Measurements from ENCODE around the gene KLK12.

The KLK12 gene

DNA sequence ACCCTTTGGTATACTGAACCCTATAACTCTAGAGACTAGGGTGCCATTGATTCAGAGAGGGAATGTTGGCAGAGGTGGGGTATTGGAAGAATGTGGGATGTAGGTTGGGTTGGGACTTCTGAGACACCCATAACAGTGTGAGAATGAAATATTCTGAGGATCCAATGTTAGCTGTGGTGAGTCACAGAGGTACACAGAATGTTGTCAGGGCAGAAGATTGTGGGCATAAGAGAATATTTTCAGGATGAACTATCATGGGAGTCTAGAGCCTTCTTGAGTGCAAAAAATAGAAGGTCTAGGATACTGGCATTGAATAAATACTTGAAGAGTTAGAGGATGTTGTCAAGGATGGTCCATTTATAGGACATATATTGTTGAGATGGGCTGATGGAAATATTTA, 21.1 kb upstream of the KLK12 start:
- FAIRE-seq (no peak), DNase-seq (ENCODE audit: insufficient read length, low spot score) (no peak)

DNA sequence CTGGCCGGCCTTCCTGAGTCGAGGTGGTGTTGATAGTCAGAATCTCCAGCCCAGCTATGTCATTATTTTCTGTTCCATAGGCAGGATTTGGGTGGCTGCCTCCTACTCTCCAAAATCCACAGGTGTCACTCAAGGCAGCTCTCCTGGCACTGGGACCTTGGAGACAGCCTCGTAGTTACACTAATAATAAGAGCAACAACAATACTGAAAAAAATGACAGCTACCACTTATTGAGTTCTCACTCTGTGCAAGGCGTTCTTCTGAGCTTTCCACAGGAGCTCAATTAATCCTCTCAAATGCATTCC, 12.2 kb upstream of the KLK12 start:
- FAIRE-seq = no peak
- DNase-seq (ENCODE audit: insufficient read length, low spot score) = no peak

DNA sequence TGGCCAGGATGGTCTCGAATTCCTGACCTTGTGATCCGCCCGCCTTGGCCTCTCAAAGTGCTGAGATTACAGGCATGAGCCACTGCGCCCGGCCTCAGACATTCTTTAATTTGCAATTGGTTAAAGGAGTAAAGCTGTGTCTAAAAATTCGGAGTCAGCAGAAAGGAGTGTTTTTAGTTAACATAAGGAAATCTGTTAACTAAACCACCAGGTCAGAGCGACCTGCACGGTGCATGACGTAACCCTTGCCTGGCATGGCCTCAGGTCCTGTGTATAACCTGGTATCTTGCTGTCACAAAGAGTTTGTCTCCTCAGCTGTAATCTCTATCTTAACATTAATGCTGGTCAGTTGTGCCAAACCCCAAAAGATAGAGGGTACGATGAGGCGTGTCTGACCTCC, 9.5 kb upstream of the KLK12 start:
- no peak for DNase-seq (ENCODE audit: insufficient read length, low spot score)
- FAIRE-seq = no peak

DNA sequence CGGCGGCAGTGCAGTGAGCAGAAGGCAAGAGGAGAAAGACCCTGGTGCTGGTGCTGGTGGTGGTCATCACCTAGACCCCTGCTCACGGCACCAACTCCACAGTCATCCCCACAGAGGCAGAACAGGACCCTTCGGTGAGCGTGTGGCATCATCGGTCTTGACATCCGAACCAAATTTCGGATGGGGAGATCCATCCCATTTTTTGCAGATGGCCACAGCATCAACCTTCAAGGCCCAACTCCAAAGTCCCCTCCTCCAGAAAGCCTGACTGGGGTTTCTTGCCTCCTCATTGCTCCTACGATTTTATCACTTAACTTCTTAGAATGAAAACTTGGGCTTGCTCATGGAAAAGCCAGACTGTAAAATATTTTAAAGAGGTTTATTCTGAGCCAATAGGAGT, 8.7 kb upstream of the KLK12 start:
- FAIRE-seq = no peak
- no peak for DNase-seq (ENCODE audit: insufficient read length, low spot score)

DNA sequence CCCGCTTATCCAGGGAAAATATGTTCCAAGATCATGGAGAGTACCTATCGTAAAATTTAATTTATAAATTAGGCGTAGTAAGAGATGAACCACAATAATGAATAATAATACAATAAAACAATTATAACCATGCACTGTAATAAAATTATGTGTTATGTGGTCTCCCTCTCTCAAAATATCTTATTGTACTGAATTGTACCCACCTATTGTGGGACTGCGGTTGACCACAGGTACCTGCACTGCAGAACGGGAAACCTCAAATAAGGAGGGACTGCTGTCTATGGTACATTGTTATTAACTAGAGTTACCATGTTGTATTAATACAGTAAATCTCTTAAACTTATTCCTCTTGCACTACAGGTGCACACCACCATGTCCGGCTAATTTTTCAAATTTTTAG, 5.3 kb upstream of the KLK12 start:
- no peak for FAIRE-seq

DNA sequence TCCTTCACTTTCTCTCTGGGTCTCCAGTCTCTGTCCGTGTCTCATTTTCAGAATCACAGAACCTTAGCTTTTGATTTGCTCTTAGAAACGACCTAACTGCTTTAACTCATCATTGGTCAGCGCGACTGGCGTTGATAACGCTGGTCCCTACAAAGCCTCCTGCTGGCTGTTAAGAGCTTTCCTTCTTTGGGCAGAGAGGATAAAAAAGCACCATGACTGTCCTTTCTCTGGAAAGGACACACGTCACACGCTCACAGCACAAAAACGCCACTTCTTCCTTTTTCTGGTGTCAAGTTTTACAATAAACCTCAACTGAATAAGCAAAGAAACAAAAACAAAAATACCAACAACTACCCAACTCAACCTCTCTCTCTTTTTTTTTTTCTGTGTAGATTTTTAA, 1.7 kb upstream of the KLK12 start:
- DNase-seq (ENCODE audit: insufficient read length, low spot score) (no peak), FAIRE-seq (no peak)

More for the DNA sequence above, 5.3 kb upstream of the KLK12 start:
- no peak for DNase-seq (ENCODE audit: insufficient read length, low spot score)

DNA sequence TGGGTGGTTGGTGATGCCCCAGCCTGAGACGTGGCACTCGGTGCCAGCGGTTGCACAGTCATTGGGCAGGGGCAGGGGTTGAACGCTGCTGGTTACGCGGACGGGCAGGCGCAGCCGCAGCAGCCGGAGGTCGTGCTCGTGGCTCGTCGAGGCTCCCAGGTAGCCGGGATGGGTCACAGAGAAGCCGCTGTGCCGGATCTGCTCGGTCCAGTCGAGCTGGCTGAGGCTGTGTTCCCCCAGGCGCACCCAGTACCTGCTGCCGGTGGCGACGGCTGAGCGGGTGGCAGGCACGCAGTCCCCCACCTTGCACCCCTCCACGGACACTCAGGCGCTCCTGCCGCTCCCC, 2.9 kb downstream of the KLK12 start:
- no peak for FAIRE-seq

DNA sequence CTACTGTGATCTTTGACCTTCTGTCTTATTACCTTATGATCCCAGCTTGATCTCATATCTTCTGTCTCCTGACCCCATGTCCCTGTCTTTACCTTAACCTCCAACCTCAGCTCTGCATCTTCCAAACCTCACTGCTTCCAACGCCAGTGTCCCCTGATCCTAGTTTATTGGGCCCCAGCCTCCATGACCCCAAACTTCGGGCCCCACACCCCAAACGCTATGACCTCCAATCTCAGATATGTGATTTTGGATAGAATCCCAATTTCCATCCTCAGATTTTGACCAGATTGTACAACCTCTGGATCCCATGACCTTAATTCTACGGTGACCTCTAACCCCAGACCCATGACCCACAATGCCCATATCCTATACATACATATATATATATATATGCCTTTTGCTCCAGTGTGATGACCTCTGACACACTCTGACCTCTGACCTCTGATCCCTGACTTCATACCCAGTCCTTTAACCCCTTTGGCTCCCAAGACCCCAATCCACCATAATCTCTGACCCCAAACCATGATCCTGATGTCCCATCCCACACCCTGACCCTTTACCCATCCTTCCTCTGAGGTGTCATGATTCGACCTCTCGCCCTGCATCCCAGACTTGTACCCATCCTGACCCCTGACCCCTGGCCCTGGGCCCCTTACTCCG, 3.5 kb downstream of the KLK12 start:
- DNase-seq (ENCODE audit: insufficient read length, low spot score) = no peak

More for the DNA sequence above, 2.9 kb downstream of the KLK12 start:
- no peak for DNase-seq (ENCODE audit: insufficient read length, low spot score)

DNA sequence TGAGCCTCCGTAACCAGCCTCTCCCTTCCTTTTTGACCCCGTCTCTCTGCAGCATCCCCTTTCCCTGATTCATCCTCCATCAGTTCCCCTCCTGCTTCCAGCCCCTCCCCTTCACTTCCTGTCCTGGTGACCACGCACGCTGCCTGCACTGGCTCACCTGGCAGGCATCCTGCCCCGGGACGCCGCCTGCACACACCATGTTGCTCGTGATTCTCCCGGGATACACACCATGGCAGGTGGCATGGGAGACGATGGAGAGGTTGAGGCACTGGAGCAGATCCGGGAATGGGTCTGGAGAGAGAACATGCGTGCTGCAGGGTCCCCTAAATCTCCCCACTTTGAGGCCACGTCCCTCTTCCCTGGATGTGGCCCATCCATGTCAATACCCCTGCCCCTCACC, 4.2 kb downstream of the KLK12 start:
- DNase-seq (ENCODE audit: insufficient read length, low spot score) (no peak), FAIRE-seq (no peak)

More for the DNA sequence above, 3.5 kb downstream of the KLK12 start:
- FAIRE-seq = no peak

DNA sequence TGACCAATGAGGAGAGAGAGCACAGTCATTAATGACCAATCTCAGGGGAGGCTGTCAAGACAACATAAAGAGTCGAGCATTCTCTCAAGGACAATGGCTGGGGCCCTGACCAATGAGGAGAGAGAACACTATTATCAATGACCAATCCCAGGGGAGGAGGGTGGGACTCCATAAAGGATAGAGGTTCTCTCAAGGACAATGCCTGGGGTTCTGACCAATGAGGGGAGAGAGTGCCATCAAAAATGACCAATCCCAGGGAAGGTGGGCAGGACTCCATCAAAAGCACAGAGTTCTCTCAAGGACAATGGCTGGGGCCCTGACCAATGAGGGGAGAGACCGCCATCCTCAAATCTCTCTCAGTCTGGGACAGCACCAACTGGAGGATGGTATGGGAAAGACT, 5.1 kb downstream of the KLK12 start:
- DNase-seq (ENCODE audit: insufficient read length, low spot score) = no peak
- FAIRE-seq = no peak

DNA sequence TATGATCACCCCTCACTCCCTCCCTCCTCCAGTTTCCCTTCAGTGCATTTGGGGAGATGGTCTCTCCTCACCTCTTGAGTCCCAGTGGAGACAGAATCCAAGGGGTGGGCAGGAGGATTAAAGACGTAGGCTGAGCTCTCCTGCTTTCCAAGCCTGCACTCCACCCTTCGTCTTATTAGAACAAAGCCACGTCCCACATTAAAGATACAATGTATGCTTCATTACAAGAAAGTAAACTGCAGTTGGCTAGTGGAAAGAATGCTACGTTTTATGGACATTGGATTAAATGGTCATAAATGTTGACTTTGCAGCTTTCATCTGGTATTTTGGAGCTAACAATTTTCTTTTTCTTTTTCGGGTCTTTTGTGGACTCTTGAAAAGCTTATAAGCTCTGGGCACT, 6.9 kb downstream of the KLK12 start:
- FAIRE-seq (no peak), DNase-seq (ENCODE audit: insufficient read length, low spot score) (no peak)

DNA sequence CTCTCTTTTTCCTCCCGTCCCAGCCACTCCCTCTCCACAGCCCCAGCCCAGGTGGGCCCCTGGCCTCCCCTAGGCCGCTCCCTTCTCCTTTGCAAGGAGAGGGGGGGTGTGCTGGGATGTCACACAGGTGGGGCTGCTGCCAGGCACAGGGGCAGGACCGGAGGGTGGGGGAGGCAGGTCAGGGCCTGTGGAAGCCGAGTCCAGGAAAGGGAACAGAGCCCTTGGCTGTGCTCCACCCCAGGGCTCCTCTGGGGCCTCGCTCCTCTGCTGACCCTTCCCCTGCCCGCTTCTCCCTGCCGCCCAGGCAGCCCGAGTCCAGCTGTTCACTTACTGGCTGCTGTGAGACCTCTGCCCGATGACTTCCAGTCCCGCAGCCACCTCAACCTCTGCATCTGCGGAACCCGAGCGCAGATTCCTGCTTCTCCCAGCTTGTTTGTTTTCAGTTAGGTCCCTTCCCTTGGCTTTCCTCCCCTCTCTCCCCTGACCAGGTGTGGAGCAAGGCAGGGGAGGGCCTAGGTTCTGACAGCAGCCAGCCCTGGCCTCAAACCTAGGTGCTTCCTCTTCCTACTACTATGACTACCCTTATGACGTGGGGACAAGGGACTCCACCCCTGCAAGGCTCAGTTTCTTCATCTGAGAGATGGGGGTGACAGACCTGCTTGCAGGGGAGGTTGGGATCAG, 7.5 kb downstream of the KLK12 start:
- FAIRE-seq (no peak), DNase-seq (ENCODE audit: insufficient read length, low spot score) (no peak)

DNA sequence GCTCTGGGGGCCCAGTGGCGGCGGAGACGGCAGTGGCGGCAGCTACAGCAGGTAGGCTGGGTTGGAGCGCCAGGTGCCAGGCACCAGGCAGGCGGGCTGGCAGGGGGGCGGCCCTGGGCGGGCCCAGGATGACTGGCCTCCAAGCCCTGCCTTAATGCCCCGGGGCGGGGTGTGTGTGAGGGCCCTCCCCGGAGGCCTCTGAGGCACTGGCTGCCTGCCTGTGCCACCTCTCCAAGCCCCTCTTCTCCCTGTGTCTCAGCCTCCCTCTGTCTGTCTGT, 8.3 kb downstream of the KLK12 start, which contains the start of gene KLK11:
Gene KLK11 (minus strand): TSS at position 63 of the 278 bp plus-strand sequence. CDS start 985 bp downstream, outside the sequence.
- FAIRE-seq = no peak
- DNase-seq (ENCODE audit: insufficient read length, low spot score) = no peak

DNA sequence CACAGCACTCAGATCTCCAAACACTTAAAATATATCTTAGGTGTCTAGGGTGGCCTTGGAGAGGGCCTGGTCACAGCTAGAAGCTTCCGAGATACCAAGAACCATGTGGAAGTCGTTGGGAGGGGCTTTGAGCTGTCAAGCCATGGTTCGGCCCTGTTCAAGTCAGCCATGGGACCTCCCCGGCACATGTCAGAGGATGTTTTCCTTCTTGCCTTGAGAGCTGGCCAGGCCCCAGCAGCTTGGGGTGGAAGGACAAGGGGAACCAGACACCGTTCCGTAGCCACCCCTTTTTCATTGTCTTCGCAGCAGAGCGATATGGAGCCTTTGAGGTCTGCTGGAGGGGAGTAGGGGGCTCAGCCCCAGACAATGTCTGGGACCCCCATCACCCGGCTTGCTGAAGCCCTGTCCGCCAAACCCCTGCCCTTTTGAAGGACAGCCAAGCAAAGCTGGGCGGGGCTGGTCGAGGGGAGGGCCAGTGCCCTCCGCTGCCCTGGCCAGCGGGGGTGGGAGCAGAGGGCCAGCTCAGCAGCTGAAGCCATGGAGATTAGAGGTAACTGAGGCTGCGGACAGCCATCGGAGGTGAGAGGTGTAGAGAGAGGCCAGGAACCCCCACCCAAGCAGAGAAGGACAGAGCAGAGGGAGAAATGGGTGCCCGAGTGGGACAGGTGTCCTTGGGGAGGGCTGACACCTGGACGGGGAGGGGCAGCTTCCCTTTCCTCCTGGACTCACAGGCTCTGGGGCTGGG, 8.8 kb downstream of the KLK12 start:
- DNase-seq (ENCODE audit: insufficient read length, low spot score) (no peak), FAIRE-seq (no peak)

DNA sequence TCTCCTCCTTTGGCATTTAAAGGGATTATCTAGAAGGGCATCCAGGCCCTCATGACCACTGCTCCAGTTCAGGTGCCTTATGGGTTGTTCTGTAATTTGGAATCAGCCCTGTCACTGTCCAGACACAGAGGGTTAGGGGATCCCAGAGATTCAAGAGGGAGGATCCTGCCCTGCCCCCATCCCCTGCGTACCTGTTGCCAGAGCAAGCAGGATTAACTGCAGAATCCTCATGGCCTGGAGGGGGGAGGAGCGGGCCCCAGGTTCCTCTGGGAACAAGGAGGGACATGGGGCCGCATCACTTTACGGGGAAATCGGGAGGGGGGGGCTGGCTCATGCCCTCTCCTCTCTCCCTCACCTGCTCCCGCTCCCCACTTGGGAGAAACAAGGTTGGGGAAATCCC, 9.4 kb downstream of the KLK12 start:
- FAIRE-seq (no peak), DNase-seq (ENCODE audit: insufficient read length, low spot score) (no peak)

DNA sequence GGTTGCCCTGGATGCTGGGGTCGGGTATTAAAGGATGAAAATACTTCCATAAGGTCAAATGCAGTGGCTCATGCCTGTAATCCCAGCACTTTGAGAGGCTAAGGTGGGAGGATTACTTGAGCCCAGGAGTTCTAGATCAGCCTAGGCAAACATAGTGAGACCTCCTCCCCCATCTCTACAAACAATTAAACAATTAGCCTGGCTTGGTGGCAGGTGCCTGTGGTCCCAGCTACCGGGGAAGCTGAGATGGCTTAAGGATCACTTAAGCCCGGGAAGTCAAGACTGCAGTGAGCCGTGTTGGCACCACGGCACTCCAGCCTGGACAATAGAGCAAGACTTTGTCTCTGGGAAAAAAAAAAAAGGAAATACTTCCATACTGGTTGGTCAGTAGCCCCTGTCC, 9.9 kb downstream of the KLK12 start:
- FAIRE-seq (no peak), DNase-seq (ENCODE audit: insufficient read length, low spot score) (no peak)

DNA sequence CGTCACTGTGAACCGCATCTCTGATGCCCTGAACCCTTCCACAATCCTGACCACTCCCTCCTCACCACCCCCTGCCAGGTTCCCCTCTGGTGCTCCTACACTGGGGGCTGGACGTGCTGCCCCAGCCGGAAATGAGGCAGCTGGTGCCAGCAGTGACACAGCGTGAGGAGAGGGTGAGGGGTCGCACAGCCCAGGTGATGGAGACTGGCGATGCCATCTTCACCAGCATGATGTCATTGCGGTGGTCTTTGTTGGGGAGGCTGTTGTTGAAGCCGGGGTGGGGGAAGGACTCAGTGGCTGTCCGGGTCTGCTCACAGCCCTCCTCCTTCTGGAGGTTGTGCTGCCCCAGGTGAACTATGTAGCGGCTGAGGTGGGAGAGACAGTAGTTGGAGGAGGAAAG, 10.9 kb downstream of the KLK12 start:
- DNase-seq (ENCODE audit: insufficient read length, low spot score) (no peak), FAIRE-seq (no peak)

DNA sequence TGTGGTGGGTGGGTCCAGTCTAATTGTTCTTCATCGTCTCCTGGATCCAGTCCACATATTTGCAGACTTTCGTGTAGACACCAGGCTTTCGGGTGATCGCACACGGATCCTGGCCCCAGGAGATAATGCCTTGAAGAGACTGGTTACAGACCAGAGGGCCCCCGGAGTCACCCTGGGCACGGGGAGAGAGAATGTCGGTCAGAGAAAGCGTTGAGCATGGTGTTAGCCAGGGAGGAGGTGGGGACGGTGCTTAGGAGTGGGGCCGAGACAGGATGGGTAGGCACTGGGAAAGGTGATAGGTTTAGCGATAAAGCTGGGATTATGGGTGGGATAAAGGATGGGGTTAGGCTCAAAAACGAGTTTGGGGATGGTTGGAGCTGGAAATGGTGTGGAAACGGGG, 12.3 kb downstream of the KLK12 start:
- no peak for FAIRE-seq
- no peak for DNase-seq (ENCODE audit: insufficient read length, low spot score)

DNA sequence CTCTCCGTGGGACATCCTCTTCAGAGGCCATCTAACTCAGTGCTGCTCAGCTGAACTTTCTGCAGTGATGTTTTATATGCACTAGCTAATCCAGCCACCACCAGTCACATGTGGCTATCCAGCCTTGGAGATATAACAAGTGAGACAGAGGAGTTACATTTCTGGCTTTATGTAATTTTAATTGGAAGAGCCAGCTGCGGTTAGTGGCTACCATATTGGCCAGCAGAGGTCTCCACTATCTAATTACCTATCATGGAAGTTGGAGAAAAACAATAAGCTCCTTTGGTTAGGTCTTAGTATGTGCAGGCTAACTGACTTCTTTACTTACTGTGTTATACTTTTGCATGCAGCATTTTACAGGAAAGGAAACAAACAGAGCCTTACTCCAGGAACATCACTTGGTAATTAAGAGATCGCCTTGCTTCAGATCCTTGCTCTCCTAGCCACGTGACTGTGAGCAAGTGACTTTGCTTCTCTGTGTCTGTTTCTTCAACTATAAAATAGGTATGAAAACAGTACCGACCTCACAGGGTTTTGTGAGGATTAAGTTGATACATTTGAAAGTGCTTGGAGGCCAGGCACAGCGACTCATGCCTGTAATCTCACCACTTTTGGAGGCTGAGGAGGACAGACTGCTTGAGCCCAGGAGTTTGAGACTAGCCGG, 13.7 kb downstream of the KLK12 start:
- DNase-seq (ENCODE audit: insufficient read length, low spot score) (peak; percentile 52), FAIRE-seq (no peak)

DNA sequence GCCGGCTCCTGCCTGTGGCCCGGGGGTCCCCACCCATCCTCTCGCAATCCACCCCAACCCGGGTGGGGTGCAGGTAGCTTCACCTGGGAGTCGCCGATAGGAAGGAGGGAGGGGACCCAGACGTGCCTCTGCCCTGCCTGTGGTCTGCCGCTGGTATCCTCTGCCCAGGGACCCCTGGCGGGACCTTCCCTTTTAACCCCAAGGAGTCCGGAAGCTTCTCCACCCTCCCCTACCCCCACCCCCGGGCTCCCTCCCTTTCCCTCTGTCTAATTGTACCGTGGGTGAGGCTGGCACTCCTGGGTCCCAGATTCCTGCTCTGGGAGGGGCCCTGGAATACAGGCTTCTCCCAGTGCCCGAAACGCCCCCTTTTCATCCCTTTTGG, 15.3 kb downstream of the KLK12 start, which contains the start of gene KLK10:
Gene KLK10 (minus strand): TSS at position 166 of the 382 bp plus-strand sequence. CDS start 579 bp downstream, outside the sequence.
- DNase-seq (ENCODE audit: insufficient read length, low spot score) (no peak), FAIRE-seq (no peak)

DNA sequence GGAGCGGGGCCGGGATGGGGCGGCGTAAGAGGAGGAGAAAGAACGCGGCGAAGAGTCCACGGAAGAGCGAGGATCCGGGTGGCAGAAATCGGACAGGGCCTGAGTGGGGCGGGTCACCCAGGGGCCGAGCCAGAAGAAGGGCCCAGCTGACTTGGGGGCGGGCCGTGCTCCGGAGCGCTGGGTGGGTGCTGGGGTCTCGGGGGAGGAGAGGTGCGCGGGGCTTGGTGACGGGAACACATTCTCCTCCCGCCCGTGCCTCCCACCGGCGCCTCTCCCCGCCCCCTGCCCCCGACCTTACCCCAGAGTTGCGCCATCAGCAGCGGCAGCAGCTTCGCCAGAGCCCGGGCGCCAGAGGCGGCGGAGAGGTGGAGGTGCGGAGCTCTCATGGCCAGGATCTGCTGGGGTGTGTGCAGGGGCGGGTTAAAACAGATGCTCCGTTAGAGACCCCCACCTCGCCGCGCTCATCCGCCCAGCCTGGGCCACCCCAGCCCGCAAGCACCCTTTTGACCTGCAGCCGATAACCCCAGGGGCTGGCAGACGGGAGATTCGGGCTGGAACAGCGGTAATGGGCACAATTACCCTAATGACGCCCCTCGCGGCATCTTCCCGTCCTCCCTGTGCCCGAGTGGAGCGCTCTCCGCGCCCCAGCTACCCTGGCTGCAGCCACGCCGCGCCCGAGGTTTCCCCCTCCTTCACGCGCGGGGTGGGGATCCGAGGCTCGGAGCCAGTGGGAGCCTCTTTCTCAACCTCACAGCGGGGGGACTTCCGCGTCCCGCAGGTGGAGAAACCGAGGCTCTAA, 15.9 kb downstream of the KLK12 start:
- FAIRE-seq (no peak), DNase-seq (ENCODE audit: insufficient read length, low spot score) (no peak)

Measured in HTR-8/SVneo (cell line).